Stomach (tissue), 4 donors: Measurements from ENCODE around the gene FBXW12.

Experiments used
- CTCF ChIP-seq, 7 experiments: fragments of 450-650 bp in 4 of 7; fragments of 200-600 bp in 3 of 7; sonication (generic) in 3 of 7; IDR thresholded peaks; one replicate each; pipeline ENCODE4 v1.5.1; 2016 to 2019; ENCODE audit warnings: antibody characterized with exemption in 7 of 7, control low read depth in 2 of 7, mild to moderate bottlenecking in 1 of 7
- POLR2A ChIP-seq, 4 donors: fragments of 450-650 bp; IDR thresholded peaks; one replicate each; pipeline ENCODE4 v1.6.1; 2016; ENCODE audit warnings: antibody characterized with exemption in 4 of 4, control low read depth in 2 of 4, mild to moderate bottlenecking in 1 of 4, moderate library complexity in 1 of 4
- POLR2AphosphoS5 ChIP-seq, 3 donors: sonication (generic); formaldehyde crosslinking; IDR thresholded peaks; one replicate each; pipeline ENCODE4 v1.6.1; 2016; ENCODE audit warnings: antibody characterized with exemption in 3 of 3

- TF ChIP-seq CTCF (IDR thresholded peaks at IDR 0.05) (no peak), POLR2AphosphoS5 (IDR thresholded peaks at IDR 0.05) (no peak), POLR2A (IDR thresholded peaks at IDR 0.05) (no peak)
These were observed 65.8 kb downstream of the FBXW12 start for GRCh38 chr3:48437812-48438211.
